ENCODE data around the gene ZNF385C. TPM values are rescaled to one million over a fixed set of nuclear protein-coding genes. Genes with fewer than 3 reads are reported as not detected.

The ZNF385C gene
- total and polyA plus RNA-seq, 4 donors = 0.03 to 0.19 (median 0.06) TPM; not detected in 1

GRCh38 chr17:41982026-41982760 lies 116.1 kb downstream of the ZNF385C start:
- Histone ChIP-seq H3K36me3 (ENCODE audit: control insufficient read depth in 4 of 4, insufficient read depth in 3 of 4, low read depth in 1 of 4, low read length in 3 of 4) (peaks cover 24 to 59% (median 42%) of the 10 kb centered on the region in 4 donors), H3K4me3 (ENCODE audit: low read depth in 1 of 3, low read length in 3 of 3) (no peak overlapping the region), H3K27me3 (ENCODE audit: control insufficient read depth in 4 of 4, insufficient read depth in 4 of 4, low read length in 3 of 4) (no peaks in the 10 kb centered on the region), H3K9me3 (ENCODE audit: control insufficient read depth in 4 of 4, low read length in 3 of 4) (no peaks in the 10 kb centered on the region), H3K27ac (ENCODE audit: low read depth in 1 of 2, low read length in 2 of 2) (no peak overlapping the region), H3K9ac (ENCODE audit: low read depth in 1 of 2, low read length in 2 of 2) (no peak overlapping the region), H3K4me1 (ENCODE audit: control insufficient read depth in 4 of 4, insufficient read depth in 4 of 4, low read length in 3 of 4) (peaks cover 0 to 4% (median 3%) of the 10 kb centered on the region in 4 donors)
- no peak for TF ChIP-seq NR2F2 (IDR thresholded peaks at IDR 0.05)
- TF ChIP-seq FOXA2 (IDR thresholded peaks at IDR 0.05) = no peak
- DNase-seq (ENCODE audit: low spot score) = no peak
- WGBS = 95% methylated on average over 14 of the region's 14 CpGs

- H3K27me3 ChIP-seq (ENCODE audit: control insufficient read depth in 4 of 4, insufficient read depth in 4 of 4, low read length in 3 of 4) = no peaks in the 10 kb centered on the region
Observed at GRCh38 chr17:41977991-41978390, 120.3 kb downstream of the ZNF385C start.

GRCh38 chr17:41976142-41976768 lies 122.0 kb downstream of the ZNF385C start:
- Histone ChIP-seq H3K9me3 (ENCODE audit: control insufficient read depth in 4 of 4, low read length in 3 of 4) (no peaks in the 10 kb centered on the region), H3K4me3 (ENCODE audit: low read depth in 1 of 3, low read length in 3 of 3) (no peak overlapping the region), H3K27ac (ENCODE audit: low read depth in 1 of 2, low read length in 2 of 2) (peak overlapping the region; percentile 62 to 79), H3K9ac (ENCODE audit: low read depth in 1 of 2, low read length in 2 of 2) (peak overlapping the region; percentile 51 to 78), H3K4me1 (ENCODE audit: control insufficient read depth in 4 of 4, insufficient read depth in 4 of 4, low read length in 3 of 4) (peaks cover 11 to 44% (median 31%) of the 10 kb centered on the region in 4 donors), H3K27me3 (ENCODE audit: control insufficient read depth in 4 of 4, insufficient read depth in 4 of 4, low read length in 3 of 4) (no peaks in the 10 kb centered on the region), H3K36me3 (ENCODE audit: control insufficient read depth in 4 of 4, insufficient read depth in 3 of 4, low read depth in 1 of 4, low read length in 3 of 4) (peaks cover 17 to 44% (median 33%) of the 10 kb centered on the region in 4 donors)
- TF ChIP-seq HNF4A (conservative IDR thresholded peaks at IDR 0.05) (peak; percentile 16 to 20), RAD21 (IDR thresholded peaks at IDR 0.05) (peak in 1 of 2 donors; percentile 19), RXRA (IDR thresholded peaks at IDR 0.05) (peak in 1 of 2 donors; percentile 25), EGR1 (IDR thresholded peaks at IDR 0.05; ENCODE audit: low read depth in 2 of 2) (peak; percentile 40 to 58), GABPA (IDR thresholded peaks at IDR 0.05 in 1 of 2, conservative IDR thresholded peaks at IDR 0.05 in 1 of 2) (no peak), FOXA2 (IDR thresholded peaks at IDR 0.05) (no peak), YY1 (IDR thresholded peaks at IDR 0.05) (peak; percentile 16), ZBTB33 (IDR thresholded peaks at IDR 0.05) (no peak), TAF1 (conservative IDR thresholded peaks at IDR 0.05) (no peak), NR2F2 (IDR thresholded peaks at IDR 0.05) (no peak), SP1 (IDR thresholded peaks at IDR 0.05) (peak; percentile 23)
- DNase-seq (ENCODE audit: low spot score) = no peak
- 39% methylated on average over 11 of the region's 11 CpGs for WGBS

More at GRCh38 chr17:41977991-41978390, 120.3 kb downstream of the ZNF385C start:
- Histone ChIP-seq H3K9me3 (ENCODE audit: control insufficient read depth in 4 of 4, low read length in 3 of 4) (no peaks in the 10 kb centered on the region), H3K27ac (ENCODE audit: low read depth in 1 of 2, low read length in 2 of 2) (no peak overlapping the region), H3K4me3 (ENCODE audit: low read depth in 1 of 3, low read length in 3 of 3) (no peak overlapping the region), H3K9ac (ENCODE audit: low read depth in 1 of 2, low read length in 2 of 2) (no peak overlapping the region), H3K4me1 (ENCODE audit: control insufficient read depth in 4 of 4, insufficient read depth in 4 of 4, low read length in 3 of 4) (peaks cover 9 to 29% (median 21%) of the 10 kb centered on the region in 4 donors), H3K36me3 (ENCODE audit: control insufficient read depth in 4 of 4, insufficient read depth in 3 of 4, low read depth in 1 of 4, low read length in 3 of 4) (peaks cover 19 to 55% (median 42%) of the 10 kb centered on the region in 4 donors)
- DNase-seq (ENCODE audit: low spot score) = no peak
- 94% methylated on average over 4 of the region's 4 CpGs for WGBS
- TF ChIP-seq TAF1 (conservative IDR thresholded peaks at IDR 0.05) = no peak
- TF ChIP-seq MAX (IDR thresholded peaks at IDR 0.05) = no peak
- TF ChIP-seq GABPA (IDR thresholded peaks at IDR 0.05 in 1 of 2, conservative IDR thresholded peaks at IDR 0.05 in 1 of 2) = no peak
- TF ChIP-seq JUND (IDR thresholded peaks at IDR 0.05) = no peak
- TF ChIP-seq CTCF (IDR thresholded peaks at IDR 0.05; ENCODE audit: low read depth, low read length, missing input control) = no peak
